Keratinocyte (primary cell): Measurements from ENCODE around the gene RPS6KL1. TPM values are rescaled to one million over a fixed set of nuclear protein-coding genes. Genes with fewer than 3 reads are reported as not detected.

Experiments
- DNase-seq: peaks from one replicate; pipeline ENCODE4 v3.0.0-alpha.2; 2011; ENCODE audit warnings: low read depth, missing footprints, low spot score
- FAIRE-seq: peaks from 2 replicates; lab custom pipeline; 2011; peaks lifted over from hg19 to GRCh38; lab: Jason Lieb, UNC
- H2AFZ ChIP-seq: 2 replicates; pipeline ENCODE4 v1.6.0; 2012; ENCODE audit warnings: low read length, control low read depth, inconsistent platforms; ENCODE audit not compliant: control insufficient read depth
- H3K27ac ChIP-seq: 2 replicates; pipeline ENCODE4 v1.5.1; 2011; ENCODE audit warnings: low read length; ENCODE audit not compliant: control insufficient read depth, insufficient read depth
- H3K27me3 ChIP-seq: 3 replicates; pipeline ENCODE4 v1.6.0; 2011; ENCODE audit warnings: low read length; ENCODE audit not compliant: control insufficient read depth, insufficient read depth; ENCODE audit errors: extremely low read depth
- H3K36me3 ChIP-seq, 2 experiments: 2 replicates in 1 of 2; 3 replicates in 1 of 2; pipeline ENCODE4 v1.5.1; 2011; ENCODE audit warnings: low read length in 2 of 2, mild to moderate bottlenecking in 1 of 2; ENCODE audit not compliant: control insufficient read depth in 2 of 2, insufficient read depth in 2 of 2; ENCODE audit errors: extremely low read depth in 1 of 2
- H3K4me1 ChIP-seq: 3 replicates; pipeline ENCODE4 v1.5.1; 2011; ENCODE audit warnings: low read length; ENCODE audit not compliant: control insufficient read depth, insufficient read depth; ENCODE audit errors: extremely low read depth
- H3K4me2 ChIP-seq: 3 replicates; pipeline ENCODE4 v1.6.0; 2011; ENCODE audit warnings: low read depth, low read length; ENCODE audit not compliant: control insufficient read depth, insufficient read depth; ENCODE audit errors: extremely low read depth
- H3K4me3 ChIP-seq, 3 experiments: fragments of 200-600 bp in 1 of 3; sonication (generic) in 1 of 3; 2 replicates in 2 of 3; 3 replicates in 1 of 3; pipeline ENCODE4 v1.5.1; 2011 to 2016; ENCODE audit warnings: low read length in 3 of 3, mild to moderate bottlenecking in 3 of 3, control low read depth in 2 of 3, inconsistent platforms in 1 of 3, low read depth in 1 of 3, mixed read lengths in 1 of 3, mixed run types in 1 of 3, moderate library complexity in 1 of 3; ENCODE audit not compliant: control insufficient read depth in 2 of 3, insufficient read depth in 2 of 3; ENCODE audit errors: extremely low read depth in 1 of 3
- H3K79me2 ChIP-seq: 2 replicates; pipeline ENCODE4 v1.6.0; 2012; ENCODE audit warnings: low read length; ENCODE audit not compliant: control insufficient read depth, insufficient read depth
- H3K9ac ChIP-seq: 3 replicates; pipeline ENCODE4 v1.6.0; 2011; ENCODE audit warnings: low read length; ENCODE audit not compliant: control insufficient read depth, insufficient read depth; ENCODE audit errors: extremely low read depth
- H3K9me1 ChIP-seq: 3 replicates; pipeline ENCODE4 v1.6.0; 2011; ENCODE audit warnings: low read length; ENCODE audit not compliant: control insufficient read depth, insufficient read depth; ENCODE audit errors: extremely low read depth
- H3K9me3 ChIP-seq: 2 replicates; pipeline ENCODE4 v1.5.1; 2012; ENCODE audit warnings: low read depth, low read length; ENCODE audit not compliant: control insufficient read depth
- H4K20me1 ChIP-seq: 3 replicates; pipeline ENCODE4 v1.6.0; 2011; ENCODE audit warnings: low read length; ENCODE audit not compliant: control insufficient read depth, insufficient read depth; ENCODE audit errors: extremely low read depth
- EZH2 ChIP-seq: IDR thresholded peaks from one replicate; pipeline ENCODE4 v1.6.1; 2012; ENCODE audit warnings: inconsistent platforms, mild to moderate bottlenecking, low read length, moderate library complexity
- dilution Hi-C: fragments of 300-500 bp; cut with MboI; formaldehyde crosslinking; loops from one replicate; pipeline ENCODE4 v1.7.0; 2020; ENCODE audit warnings: low sequenced_read_pairs; ENCODE audit not compliant: extremely low pct_ligation_motif_present
- polyA plus RNA-seq, 5 experiments: library from polyadenylated mRNA; depleted of rRNA in 3 of 5; stranded (reverse) in 3 of 5; stranded (forward) in 1 of 5; unstranded in 1 of 5; fragments of >200 nt; gene quantifications; 1 replicate in 1 of 5; 2 replicates in 3 of 5; 3 replicates in 1 of 5; pipeline versions ENCODE4 v1.2.1 to v1.2.3, GENCODE V29; 2011 to 2012; ENCODE audit warnings: missing spikeins in 2 of 5, low read depth in 1 of 5, low replicate concordance in 1 of 5
- TF ChIP-seq, protein P1 (sequence below), 3 experiments: IDR thresholded peaks in 1 of 3; conservative IDR thresholded peaks in 1 of 3; optimal IDR thresholded peaks in 1 of 3; 2 replicates in 2 of 3; 3 replicates in 1 of 3; pipeline versions ENCODE3 to v1.5.1; 2011; ENCODE audit warnings: low read length in 3 of 3, mild to moderate bottlenecking in 3 of 3, moderate library complexity in 2 of 3, control low read depth in 1 of 3, inconsistent platforms in 1 of 3; ENCODE audit not compliant: insufficient read depth in 2 of 3; ENCODE audit errors: extremely low read depth in 1 of 3

Gene RPS6KL1
- polyA plus RNA-seq, 1 donor (not counting 4 experiments of a cell fraction or from before 2014, with no cell fraction given): 0.69 TPM

DNA sequence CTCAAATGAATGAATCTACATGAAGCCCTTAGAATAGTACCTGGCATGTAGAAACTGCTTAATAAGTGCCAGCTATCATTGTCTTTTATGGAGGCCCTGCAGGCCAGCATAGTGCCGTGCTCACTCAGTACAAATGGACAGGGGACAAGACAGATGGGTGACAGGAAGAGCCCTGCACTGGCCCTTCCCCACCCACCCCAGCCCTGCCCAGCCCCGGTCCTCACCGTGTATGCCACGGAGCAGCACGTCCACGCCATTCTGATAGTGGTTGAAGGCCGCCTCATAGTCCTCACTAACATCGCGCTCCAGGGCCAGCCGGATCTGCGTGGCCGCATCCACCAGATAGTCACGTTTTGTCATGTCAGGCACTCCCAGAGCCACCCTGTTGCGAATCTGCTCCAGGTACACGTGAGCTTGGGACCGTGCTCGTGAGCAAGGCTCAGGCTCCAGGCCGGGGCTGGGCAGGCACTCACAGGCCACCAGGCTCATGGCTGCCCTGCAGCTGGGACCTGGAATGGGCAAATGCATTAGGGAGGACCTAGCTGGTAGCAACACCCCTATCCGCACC lies 1.9 kb downstream of the RPS6KL1 start:
- Histone ChIP-seq H3K4me3 (no peak overlapping the region), H3K27ac (no peak overlapping the region), H3K9me1 (no peaks in the 10 kb centered on the region), H3K9ac (no peak overlapping the region), H3K4me1 (peaks cover 7% of the 10 kb centered on the region), H3K4me2 (no peak overlapping the region), H3K36me3 (no peaks in the 10 kb centered on the region), H3K9me3 (no peaks in the 10 kb centered on the region), H3K27me3 (no peaks in the 10 kb centered on the region), H4K20me1 (no peaks in the 10 kb centered on the region), H3K79me2 (no peaks in the 10 kb centered on the region), H2AFZ (no peak overlapping the region)
- dilution Hi-C loops: no loop called here
- FAIRE-seq: no peak
- TF ChIP-seq, protein P1, sequence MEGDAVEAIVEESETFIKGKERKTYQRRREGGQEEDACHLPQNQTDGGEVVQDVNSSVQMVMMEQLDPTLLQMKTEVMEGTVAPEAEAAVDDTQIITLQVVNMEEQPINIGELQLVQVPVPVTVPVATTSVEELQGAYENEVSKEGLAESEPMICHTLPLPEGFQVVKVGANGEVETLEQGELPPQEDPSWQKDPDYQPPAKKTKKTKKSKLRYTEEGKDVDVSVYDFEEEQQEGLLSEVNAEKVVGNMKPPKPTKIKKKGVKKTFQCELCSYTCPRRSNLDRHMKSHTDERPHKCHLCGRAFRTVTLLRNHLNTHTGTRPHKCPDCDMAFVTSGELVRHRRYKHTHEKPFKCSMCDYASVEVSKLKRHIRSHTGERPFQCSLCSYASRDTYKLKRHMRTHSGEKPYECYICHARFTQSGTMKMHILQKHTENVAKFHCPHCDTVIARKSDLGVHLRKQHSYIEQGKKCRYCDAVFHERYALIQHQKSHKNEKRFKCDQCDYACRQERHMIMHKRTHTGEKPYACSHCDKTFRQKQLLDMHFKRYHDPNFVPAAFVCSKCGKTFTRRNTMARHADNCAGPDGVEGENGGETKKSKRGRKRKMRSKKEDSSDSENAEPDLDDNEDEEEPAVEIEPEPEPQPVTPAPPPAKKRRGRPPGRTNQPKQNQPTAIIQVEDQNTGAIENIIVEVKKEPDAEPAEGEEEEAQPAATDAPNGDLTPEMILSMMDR (optimal IDR thresholded peaks at IDR 0.05 in 1 of 3, IDR thresholded peaks at IDR 0.05 in 1 of 3, conservative IDR thresholded peaks at IDR 0.05 in 1 of 3; ENCODE audit: extremely low read depth in 1 of 3, insufficient read depth in 2 of 3, low read length in 3 of 3): no peak
- no peak for TF ChIP-seq EZH2
- DNase-seq: no peak

- Histone ChIP-seq H3K79me2 (no peaks in the 10 kb centered on the region), H3K9ac (no peak overlapping the region), H3K4me2 (no peak overlapping the region), H4K20me1 (no peaks in the 10 kb centered on the region), H2AFZ (no peak overlapping the region), H3K36me3 (no peaks in the 10 kb centered on the region), H3K27ac (no peak overlapping the region), H3K9me1 (no peaks in the 10 kb centered on the region), H3K4me1 (peaks cover 7% of the 10 kb centered on the region), H3K9me3 (no peaks in the 10 kb centered on the region), H3K4me3 (no peak overlapping the region), H3K27me3 (no peaks in the 10 kb centered on the region)
- FAIRE-seq (no peak), DNase-seq (no peak)
- dilution Hi-C loops: no loop called here
- TF ChIP-seq, protein P1 (optimal IDR thresholded peaks at IDR 0.05 in 1 of 3, IDR thresholded peaks at IDR 0.05 in 1 of 3, conservative IDR thresholded peaks at IDR 0.05 in 1 of 3; ENCODE audit: extremely low read depth in 1 of 3, insufficient read depth in 2 of 3, low read length in 3 of 3): no peak
- no peak for TF ChIP-seq EZH2
Observed at GRCh38 chr14:74920281-74920680, 2.8 kb downstream of the RPS6KL1 start.
